H9 (cell line): ENCODE measurements around the gene BRK1. TPM values are rescaled to one million over a fixed set of nuclear protein-coding genes. Genes with fewer than 3 reads are reported as not detected.

ENCODE experiments used
- DNase-seq: peaks from one replicate; pipeline ENCODE4 v3.0.0-alpha.2; 2017
- H2AFZ ChIP-seq: one replicate; pipeline ENCODE4 v1.6.1; 2013; ENCODE audit warnings: mild to moderate bottlenecking, low read length, control low read depth, moderate library complexity
- H2AK5ac ChIP-seq: 2 replicates; pipeline ENCODE4 v1.6.1; 2013; ENCODE audit warnings: low read length, control low read depth, mixed read lengths; ENCODE audit not compliant: insufficient read length
- H2BK120ac ChIP-seq: one replicate; pipeline ENCODE4 v1.6.1; 2013; ENCODE audit warnings: low read depth, mild to moderate bottlenecking, low read length, control low read depth, inconsistent platforms; ENCODE audit not compliant: poor library complexity, severe bottlenecking
- H2BK12ac ChIP-seq: 2 replicates; pipeline ENCODE4 v1.6.1; 2013; ENCODE audit warnings: low read length, control low read depth, mixed read lengths, low read depth; ENCODE audit not compliant: insufficient read length
- H2BK15ac ChIP-seq: 2 replicates; pipeline ENCODE4 v1.6.1; 2013; ENCODE audit warnings: low read depth, low read length, control low read depth
- H2BK20ac ChIP-seq: one replicate; pipeline ENCODE4 v1.6.1; 2013; ENCODE audit warnings: low read depth, mild to moderate bottlenecking, low read length, control low read depth, inconsistent platforms; ENCODE audit not compliant: poor library complexity, severe bottlenecking
- H2BK5ac ChIP-seq: 2 replicates; pipeline ENCODE4 v1.6.1; 2013; ENCODE audit warnings: low read length, control low read depth, mixed read lengths; ENCODE audit not compliant: insufficient read length
- H3K14ac ChIP-seq: 2 replicates; pipeline ENCODE4 v1.6.1; 2013; ENCODE audit warnings: low read length, control low read depth; ENCODE audit not compliant: insufficient read depth
- H3K18ac ChIP-seq: 2 replicates; pipeline ENCODE4 v1.6.1; 2013; ENCODE audit warnings: low read depth, mild to moderate bottlenecking, mixed read lengths, low read length, control low read depth; ENCODE audit not compliant: insufficient read length
- H3K23ac ChIP-seq: 2 replicates; pipeline ENCODE4 v1.6.1; 2013; ENCODE audit warnings: low read length, control low read depth, mixed read lengths, low read depth; ENCODE audit not compliant: insufficient read length
- H3K23me2 ChIP-seq: 2 replicates; pipeline ENCODE4 v1.6.1; 2013; ENCODE audit warnings: low read depth, mild to moderate bottlenecking, mixed read lengths, low read length, control low read depth; ENCODE audit not compliant: insufficient read length, poor library complexity, severe bottlenecking
- H3K27ac ChIP-seq: 2 replicates; pipeline ENCODE4 v1.5.1; 2013; ENCODE audit warnings: low read length, control low read depth, mixed read lengths, low read depth; ENCODE audit not compliant: insufficient read length
- H3K27me3 ChIP-seq: 2 replicates; pipeline ENCODE4 v1.6.1; 2013; ENCODE audit warnings: low read length, control low read depth, inconsistent platforms; ENCODE audit not compliant: insufficient read depth
- H3K4ac ChIP-seq: 2 replicates; pipeline ENCODE4 v1.6.1; 2013; ENCODE audit warnings: low read depth, mild to moderate bottlenecking, control low read depth, inconsistent platforms, low read length, moderate library complexity
- H3K4me1 ChIP-seq: 2 replicates; pipeline ENCODE4 v1.6.1; 2013; ENCODE audit warnings: low read length, control low read depth, inconsistent platforms; ENCODE audit not compliant: insufficient read depth
- H3K4me2 ChIP-seq: 2 replicates; pipeline ENCODE4 v1.6.1; 2013; ENCODE audit warnings: low read length, control low read depth, mixed read lengths; ENCODE audit not compliant: insufficient read length, insufficient read depth
- H3K56ac ChIP-seq: 2 replicates; pipeline ENCODE4 v1.6.1; 2013; ENCODE audit warnings: low read depth, mild to moderate bottlenecking, mixed read lengths, low read length, control low read depth; ENCODE audit not compliant: insufficient read length
- H3K79me1 ChIP-seq: 2 replicates; pipeline ENCODE4 v1.6.1; 2013; ENCODE audit warnings: low read depth, mild to moderate bottlenecking, moderate library complexity, low read length, control low read depth, inconsistent platforms; ENCODE audit not compliant: insufficient read depth, poor library complexity, severe bottlenecking
- H3K79me2 ChIP-seq: 2 replicates; pipeline ENCODE4 v1.6.1; 2013; ENCODE audit warnings: low read length, control low read depth, inconsistent platforms; ENCODE audit not compliant: insufficient read depth
- H3K9ac ChIP-seq: 2 replicates; pipeline ENCODE4 v1.6.1; 2013; ENCODE audit warnings: low read length, control low read depth, mixed read lengths; ENCODE audit not compliant: insufficient read length; ENCODE audit errors: extremely low read depth
- H3K9me3 ChIP-seq: one replicate; pipeline ENCODE4 v1.6.1; 2013; ENCODE audit warnings: low read depth, low read length, inconsistent platforms; ENCODE audit not compliant: control insufficient read depth
- H3T11ph ChIP-seq: one replicate; pipeline ENCODE4 v1.6.1; 2013; ENCODE audit warnings: mild to moderate bottlenecking, low read length, control low read depth, inconsistent platforms
- H4K20me1 ChIP-seq: one replicate; pipeline ENCODE4 v1.6.1; 2013; ENCODE audit not compliant: control insufficient read depth, insufficient read length, insufficient read depth
- H4K5ac ChIP-seq: 2 replicates; pipeline ENCODE4 v1.6.1; 2013; ENCODE audit warnings: low read depth, mild to moderate bottlenecking, mixed read lengths, low read length, control low read depth; ENCODE audit not compliant: insufficient read length
- H4K8ac ChIP-seq: replicated peaks from 2 replicates; pipeline ENCODE4 v1.6.1; 2013; ENCODE audit warnings: low read length, control low read depth, mixed read lengths, low read depth; ENCODE audit not compliant: insufficient read length
- H4K91ac ChIP-seq: 2 replicates; pipeline ENCODE4 v1.6.1; 2013; ENCODE audit warnings: low read depth, mild to moderate bottlenecking, moderate library complexity, mixed read lengths, low read length, control low read depth; ENCODE audit not compliant: insufficient read length
- H3K27ac Mint-ChIP-seq, 3 experiments: 2 replicates in 2 of 3; 3 replicates in 1 of 3; pipeline ENCODE4 v1.8.0; 2020 to 2021; ENCODE audit warnings: mixed read lengths in 3 of 3, mild to moderate bottlenecking in 1 of 3, moderate library complexity in 1 of 3
- H3K27me3 Mint-ChIP-seq: 2 replicates; pipeline ENCODE4 v1.8.0; 2021; ENCODE audit warnings: low read depth, mild to moderate bottlenecking, moderate library complexity, mixed read lengths
- H3K36me3 Mint-ChIP-seq, 3 experiments: 2 replicates in 2 of 3; 3 replicates in 1 of 3; pipeline ENCODE4 v1.8.0; 2020 to 2021; ENCODE audit warnings: low read depth in 3 of 3, mixed read lengths in 3 of 3; ENCODE audit not compliant: insufficient read depth in 1 of 3
- H3K4me1 Mint-ChIP-seq, 2 experiments: 2 replicates each; pipeline ENCODE4 v1.8.0; 2020; ENCODE audit warnings: mixed read lengths in 2 of 2
- H3K4me3 Mint-ChIP-seq, 2 experiments: 2 replicates in 1 of 2; 3 replicates in 1 of 2; pipeline ENCODE4 v1.8.0; 2020 to 2021; ENCODE audit warnings: mild to moderate bottlenecking in 2 of 2, mixed read lengths in 2 of 2, moderate library complexity in 1 of 2
- H3K9me3 Mint-ChIP-seq, 2 experiments: 2 replicates in 1 of 2; 3 replicates in 1 of 2; pipeline ENCODE4 v1.8.0; 2020; ENCODE audit warnings: mild to moderate bottlenecking in 2 of 2, mixed read lengths in 2 of 2, moderate library complexity in 1 of 2
- WGBS: extraction: QIAGEN DNeasy Blood & Tissue Kit; methylation state at CpG from one replicate; pipeline ENCODE4 v1.1.7; 2013; ENCODE audit warnings: missing lambda C conversion rate, low lambda C conversion rate, mixed read lengths; ENCODE audit not compliant: insufficient read length; ENCODE audit errors: extremely low coverage; 5-methylcytosine and 5-hydroxymethylcytosine counted together
- total RNA-seq: library from RNA; stranded (reverse); gene quantifications from 2 replicates; pipeline ENCODE4 v1.2.1, GENCODE V29; 2021
- TF ChIP-seq, protein P1 (sequence below): fragments of 200-600 bp; sonication (generic); conservative IDR thresholded peaks from 3 replicates; pipeline ENCODE4 v1.8.0; 2021; ENCODE audit warnings: antibody characterized with exemption, mild to moderate bottlenecking

Gene BRK1
- total RNA-seq, 1 experiment from 2014 or later = 121 TPM

- DNase-seq = peak; percentile 79
- WGBS = no CpG with 5 or more reads among the region's 76 CpGs
Observed at GRCh38 chr3:10164546-10165393, 49.3 kb downstream of the BRK1 start, which contains the start of gene IRAK2. Gene IRAK2 (plus strand): TSS chr3:10164919. CDS start chr3:10164955, 36 bp downstream.

More at GRCh38 chr3:10164546-10165393, 49.3 kb downstream of the BRK1 start, which contains the start of gene IRAK2:
- Histone ChIP-seq H3K23me2 (peaks cover 5% of the 10 kb centered on the region), H2AK5ac (no peak within 1 kb of the TSS), H2BK12ac (no peak within 1 kb of the TSS), H3K4me1 (no peaks in the 10 kb centered on the region), H3K56ac (no peak within 1 kb of the TSS), H3T11ph (no peak within 1 kb of the TSS), H2BK5ac (no peak within 1 kb of the TSS), H3K4ac (no peak within 1 kb of the TSS), H4K5ac (no peak within 1 kb of the TSS), H2AFZ (peak within 1 kb of the TSS; percentile 5), H2BK15ac (no peak within 1 kb of the TSS; the same call in 1 of the 2 replicates), H3K79me1 (no peaks in the 10 kb centered on the region), H3K23ac (no peak within 1 kb of the TSS), H3K9ac (peak within 1 kb of the TSS; percentile 55), H4K91ac (no peak within 1 kb of the TSS), H3K4me2 (peak within 1 kb of the TSS; percentile 66), H3K9me3 (no peaks in the 10 kb centered on the region), H4K20me1 (no peaks in the 10 kb centered on the region), H3K79me2 (no peaks in the 10 kb centered on the region), H3K27ac (no peak within 1 kb of the TSS), H2BK120ac (no peak within 1 kb of the TSS), H4K8ac (no peak within 1 kb of the TSS), H3K27me3 (no peaks in the 10 kb centered on the region), H3K18ac (no peak within 1 kb of the TSS), H3K14ac (no peak within 1 kb of the TSS), H2BK20ac (no peak within 1 kb of the TSS)
- peak within 1 kb of the TSS; percentile 69 to 80 for H3K4me3 Mint-ChIP-seq
- peaks cover 14% of the 10 kb centered on the region in 2 experiments for H3K9me3 Mint-ChIP-seq
- H3K27ac Mint-ChIP-seq = no peak within 1 kb of the TSS
- TF ChIP-seq, protein P1, sequence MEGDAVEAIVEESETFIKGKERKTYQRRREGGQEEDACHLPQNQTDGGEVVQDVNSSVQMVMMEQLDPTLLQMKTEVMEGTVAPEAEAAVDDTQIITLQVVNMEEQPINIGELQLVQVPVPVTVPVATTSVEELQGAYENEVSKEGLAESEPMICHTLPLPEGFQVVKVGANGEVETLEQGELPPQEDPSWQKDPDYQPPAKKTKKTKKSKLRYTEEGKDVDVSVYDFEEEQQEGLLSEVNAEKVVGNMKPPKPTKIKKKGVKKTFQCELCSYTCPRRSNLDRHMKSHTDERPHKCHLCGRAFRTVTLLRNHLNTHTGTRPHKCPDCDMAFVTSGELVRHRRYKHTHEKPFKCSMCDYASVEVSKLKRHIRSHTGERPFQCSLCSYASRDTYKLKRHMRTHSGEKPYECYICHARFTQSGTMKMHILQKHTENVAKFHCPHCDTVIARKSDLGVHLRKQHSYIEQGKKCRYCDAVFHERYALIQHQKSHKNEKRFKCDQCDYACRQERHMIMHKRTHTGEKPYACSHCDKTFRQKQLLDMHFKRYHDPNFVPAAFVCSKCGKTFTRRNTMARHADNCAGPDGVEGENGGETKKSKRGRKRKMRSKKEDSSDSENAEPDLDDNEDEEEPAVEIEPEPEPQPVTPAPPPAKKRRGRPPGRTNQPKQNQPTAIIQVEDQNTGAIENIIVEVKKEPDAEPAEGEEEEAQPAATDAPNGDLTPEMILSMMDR = peak; percentile 91
- H3K36me3 Mint-ChIP-seq = peaks cover 7 to 13% (median 12%) of the 10 kb centered on the region in 3 experiments
- peaks cover 9% of the 10 kb centered on the region for H3K27me3 Mint-ChIP-seq
- peaks cover 11 to 14% of the 10 kb centered on the region in 2 experiments for H3K4me1 Mint-ChIP-seq
